Measurements from ENCODE around the gene RHOBTB1. TPM values are rescaled to one million over a fixed set of nuclear protein-coding genes. Genes with fewer than 3 reads are reported as not detected.
A peak's percentile ranks its signal among the peaks of the same experiment; 100 is the strongest.

RHOBTB1 gene
- total and polyA plus RNA-seq, 9 of the 15 experiments (the other 6 are each of a cell fraction or from before 2014, with no cell fraction given), result 1.7 to 11.7 (median 9.3) TPM

GRCh38 chr10:60978287-60979115 is 34.5 kb upstream of the RHOBTB1 start (continued):
- TF ChIP-seq JUNB (CRISPR knock-in tag; conservative IDR thresholded peaks at IDR 0.05) (peak; percentile 56), E2F1 (CRISPR knock-in tag; IDR thresholded peaks at IDR 0.05) (no peak), ZNF79 (CRISPR knock-in tag; IDR thresholded peaks at IDR 0.05; ENCODE audit: low read depth) (0 out of 2 replicates have a peak, but pooled peaks have one; percentile 10), GATA2 (CRISPR knock-in tag; IDR thresholded peaks at IDR 0.05) (peak; percentile 88), PHB2 (IDR thresholded peaks at IDR 0.05; ENCODE audit: low read depth) (0 out of 2 replicates have a peak, but pooled peaks have one; percentile 43), VEZF1 (CRISPR knock-in tag; IDR thresholded peaks at IDR 0.05) (peak; percentile 50), MYNN (IDR thresholded peaks at IDR 0.05) (peak; percentile 66; the same call in 1 of the 2 replicates), MYNN (CRISPR knock-in tag; IDR thresholded peaks at IDR 0.05) (no peak), DDX20 (tag; IDR thresholded peaks at IDR 0.05; ENCODE audit: low read depth) (peak; percentile 78), THRB (CRISPR knock-in tag; conservative IDR thresholded peaks at IDR 0.05) (0 out of 2 replicates have a peak, but pooled peaks have one; percentile 19), POLR2H (tag; IDR thresholded peaks at IDR 0.05; ENCODE audit: low read depth) (peak; percentile 56), SMAD2 (IDR thresholded peaks at IDR 0.05; ENCODE audit: low read depth, low read length) (no peak), THRA (IDR thresholded peaks at IDR 0.05) (peak; percentile 94), ZNF655 (CRISPR knock-in tag; IDR thresholded peaks at IDR 0.05) (no peak), PATZ1 (CRISPR knock-in tag; IDR thresholded peaks at IDR 0.05; ENCODE audit: borderline replicate concordance) (no peak), POLR2B (IDR thresholded peaks at IDR 0.05; ENCODE audit: low read depth, partially characterized antibody) (no peak)

Measured in K562 (cell line).